H1 (cell line): ENCODE results near the gene DENND4B. TPM values are rescaled to one million over a fixed set of nuclear protein-coding genes. Genes with fewer than 3 reads are reported as not detected.
A peak's percentile ranks its signal among the peaks of the same experiment; 100 is the strongest.

Source experiments
- CTCF ChIA-PET: fragments of 300-600 bp; sonication (Branson Sonifier 250); formaldehyde crosslinking; loops from one replicate; lab custom pipeline; 2021; ENCODE audit not compliant: partially characterized antibody; lab: Charles Lee
- POLR2A ChIA-PET: fragments of 300-600 bp; sonication (Branson Sonifier 250); formaldehyde crosslinking; loops from one replicate; lab custom pipeline; 2021; ENCODE audit warnings: inconsistent platforms; ENCODE audit not compliant: partially characterized antibody; lab: Charles Lee
- DNase-seq, 2 experiments: peaks; one replicate each; pipeline versions ENCODE4 v3.0.0 to v3.0.0-alpha.2; 2010 to 2022; ENCODE audit warnings: low spot score in 2 of 2, low read depth in 1 of 2, mixed read lengths in 1 of 2
- FAIRE-seq: peaks from 2 replicates; lab custom pipeline; 2011; peaks lifted over from hg19 to GRCh38; lab: Jason Lieb, UNC
- H2AFZ ChIP-seq: 2 replicates; pipeline ENCODE4 v1.8.1; 2012; ENCODE audit warnings: low read length, inconsistent platforms
- H2AK5ac ChIP-seq: 2 replicates; pipeline ENCODE4 v1.6.1; 2013; ENCODE audit warnings: low read depth, low read length
- H2BK120ac ChIP-seq: replicated peaks from 2 replicates; pipeline ENCODE3; 2013; ENCODE audit warnings: low read depth, low read length, inconsistent platforms
- H2BK12ac ChIP-seq: 2 replicates; pipeline ENCODE4 v1.6.1; 2013; ENCODE audit warnings: low read depth, low read length
- H2BK15ac ChIP-seq: 2 replicates; pipeline ENCODE4 v1.6.1; 2013; ENCODE audit warnings: low read length
- H2BK20ac ChIP-seq: 2 replicates; pipeline ENCODE4 v1.6.1; 2013; ENCODE audit warnings: low read length
- H2BK5ac ChIP-seq: 2 replicates; pipeline ENCODE4 v1.6.1; 2013; ENCODE audit warnings: low read depth, low read length
- H3K14ac ChIP-seq: 2 replicates; pipeline ENCODE4 v1.6.1; 2013; ENCODE audit warnings: inconsistent platforms; ENCODE audit not compliant: insufficient read length
- H3K18ac ChIP-seq: 2 replicates; pipeline ENCODE4 v1.6.1; 2013; ENCODE audit warnings: low read length; ENCODE audit errors: extremely low read depth
- H3K23ac ChIP-seq: 2 replicates; pipeline ENCODE4 v1.6.1; 2013; ENCODE audit warnings: inconsistent platforms; ENCODE audit not compliant: insufficient read length
- H3K23me2 ChIP-seq: 2 replicates; pipeline ENCODE4 v1.6.1; 2013; ENCODE audit warnings: low read depth, low read length
- H3K27ac ChIP-seq: 2 replicates; pipeline ENCODE4 v1.6.1; 2011; ENCODE audit warnings: low read depth, low read length, inconsistent platforms
- H3K27me3 ChIP-seq, 4 experiments: replicated peaks in 1 of 4; 1 replicate in 1 of 4; 2 replicates in 3 of 4; pipeline versions ENCODE4 v1.6.1 to v1.8.1; 2011 to 2013; ENCODE audit warnings: low read length in 3 of 4, mild to moderate bottlenecking in 3 of 4, inconsistent platforms in 2 of 4, mixed read lengths in 2 of 4, moderate library complexity in 1 of 4; ENCODE audit not compliant: control insufficient read depth in 3 of 4, insufficient read depth in 3 of 4; ENCODE audit errors: extremely low read depth in 1 of 4
- H3K36me3 ChIP-seq, 4 experiments: 2 replicates each; pipeline versions ENCODE4 v1.6.1 to v1.8.1; 2011 to 2013; ENCODE audit warnings: mild to moderate bottlenecking in 4 of 4, low read length in 3 of 4, moderate library complexity in 2 of 4, control low read depth in 1 of 4, inconsistent platforms in 1 of 4; ENCODE audit not compliant: insufficient read depth in 4 of 4, control insufficient read depth in 2 of 4
- H3K4ac ChIP-seq: replicated peaks from 2 replicates; pipeline ENCODE3; 2013; ENCODE audit warnings: low read length, low read depth, mixed read lengths, inconsistent platforms; ENCODE audit not compliant: insufficient read length
- H3K4me1 ChIP-seq, 4 experiments: replicated peaks in 1 of 4; 1 replicate in 1 of 4; 2 replicates in 3 of 4; pipeline versions ENCODE4 v1.6.1 to v1.8.1; 2011 to 2013; ENCODE audit warnings: low read length in 3 of 4, inconsistent platforms in 2 of 4, mixed read lengths in 1 of 4; ENCODE audit not compliant: insufficient read depth in 4 of 4, control insufficient read depth in 3 of 4
- H3K4me2 ChIP-seq, 2 experiments: 2 replicates each; pipeline versions ENCODE4 v1.6.1 to v1.8.1; 2011 to 2013; ENCODE audit warnings: low read depth in 2 of 2, low read length in 2 of 2, control low read depth in 1 of 2, inconsistent platforms in 1 of 2, mild to moderate bottlenecking in 1 of 2; ENCODE audit not compliant: insufficient read depth in 1 of 2
- H3K4me3 ChIP-seq, 4 experiments: fragments of 200-600, 300-600 bp in 1 of 4; sonication (generic), shearing (Covaris generic), sonication (Bioruptor Twin) in 1 of 4; 2 replicates each; pipeline versions ENCODE4 v1.5.1 to v1.8.1; 2011 to 2016; ENCODE audit warnings: low read length in 4 of 4, low read depth in 3 of 4, control low read depth in 2 of 4, inconsistent platforms in 2 of 4, mild to moderate bottlenecking in 2 of 4, mixed read lengths in 1 of 4, moderate library complexity in 1 of 4; ENCODE audit not compliant: insufficient read depth in 2 of 4; ENCODE audit errors: extremely low read depth in 1 of 4
- H3K56ac ChIP-seq: replicated peaks from 2 replicates; pipeline ENCODE3; 2013; ENCODE audit warnings: low read depth, mild to moderate bottlenecking, mixed read lengths, low read length, inconsistent platforms; ENCODE audit not compliant: insufficient read length
- H3K79me1 ChIP-seq: 2 replicates; pipeline ENCODE4 v1.6.1; 2013; ENCODE audit warnings: low read depth, low read length, control low read depth
- H3K79me2 ChIP-seq, 2 experiments: 2 replicates each; pipeline versions ENCODE4 v1.6.1 to v1.8.1; 2012 to 2013; ENCODE audit warnings: low read length in 2 of 2, mild to moderate bottlenecking in 2 of 2, inconsistent platforms in 1 of 2; ENCODE audit not compliant: insufficient read depth in 2 of 2, control insufficient read depth in 1 of 2
- H3K9ac ChIP-seq, 4 experiments: replicated peaks in 1 of 4; 1 replicate in 1 of 4; 2 replicates in 3 of 4; pipeline versions ENCODE4 v1.6.1 to v1.8.1; 2011 to 2013; ENCODE audit warnings: low read depth in 3 of 4, low read length in 3 of 4, control low read depth in 2 of 4, mild to moderate bottlenecking in 2 of 4, moderate library complexity in 2 of 4, inconsistent platforms in 1 of 4; ENCODE audit errors: extremely low read depth in 1 of 4
- H3K9me3 ChIP-seq, 2 experiments: 2 replicates each; pipeline versions ENCODE4 v1.6.1 to v1.8.1; 2012 to 2013; ENCODE audit warnings: mild to moderate bottlenecking in 2 of 2, moderate library complexity in 2 of 2, control low read depth in 1 of 2, inconsistent platforms in 1 of 2, low read depth in 1 of 2, low read length in 1 of 2, mixed read lengths in 1 of 2; ENCODE audit not compliant: insufficient read depth in 2 of 2
- H4K20me1 ChIP-seq, 2 experiments: replicated peaks in 1 of 2; 2 replicates each; pipeline versions ENCODE3 to v1.8.1; 2011 to 2013; ENCODE audit warnings: inconsistent platforms in 2 of 2, low read length in 2 of 2, mild to moderate bottlenecking in 1 of 2; ENCODE audit not compliant: insufficient read depth in 2 of 2, control insufficient read depth in 1 of 2
- H4K5ac ChIP-seq: 2 replicates; pipeline ENCODE4 v1.6.1; 2013; ENCODE audit warnings: low read length, low read depth, mixed read lengths, inconsistent platforms; ENCODE audit not compliant: insufficient read length
- H4K8ac ChIP-seq: 2 replicates; pipeline ENCODE4 v1.8.0; 2013; ENCODE audit warnings: mild to moderate bottlenecking, moderate library complexity, low read length, inconsistent platforms; ENCODE audit not compliant: insufficient read depth; ENCODE audit errors: extremely low read depth
- H4K91ac ChIP-seq: replicated peaks from 2 replicates; pipeline ENCODE3; 2013; ENCODE audit warnings: low read length, mixed read lengths, inconsistent platforms; ENCODE audit not compliant: insufficient read length
- CHD2 ChIP-seq: IDR thresholded peaks from 2 replicates; pipeline ENCODE4 v1.6.1; 2012; ENCODE audit warnings: low read length, improper control_type of control experiment
- HDAC2 ChIP-seq, 2 experiments: fragments of 300-600 bp in 1 of 2; sonication (generic) in 1 of 2; IDR thresholded peaks; 2 replicates each; pipeline ENCODE4 v1.6.1; 2011 to 2012; ENCODE audit warnings: low read depth in 2 of 2, low read length in 2 of 2, mild to moderate bottlenecking in 2 of 2, moderate library complexity in 2 of 2, borderline replicate concordance in 1 of 2, inconsistent platforms in 1 of 2
- POLR2AphosphoS5 ChIP-seq: IDR thresholded peaks from 2 replicates; pipeline ENCODE4 v1.6.1; 2011; ENCODE audit warnings: low read depth, low read length
- SIN3A ChIP-seq, 2 experiments: IDR thresholded peaks in 1 of 2; conservative IDR thresholded peaks in 1 of 2; 2 replicates each; pipeline ENCODE4 v1.6.1; 2011 to 2012; ENCODE audit warnings: low read length in 2 of 2, improper control_type of control experiment in 1 of 2, low read depth in 1 of 2, mild to moderate bottlenecking in 1 of 2
- SP1 ChIP-seq: IDR thresholded peaks from 2 replicates; pipeline ENCODE4 v1.6.1; 2011; ENCODE audit warnings: low read depth, low read length
- TAF7 ChIP-seq: optimal IDR thresholded peaks from 2 replicates; pipeline ENCODE3; 2011; ENCODE audit warnings: low read depth, mild to moderate bottlenecking, inconsistent platforms, low read length, moderate library complexity, borderline replicate concordance
- TBP ChIP-seq: IDR thresholded peaks from 2 replicates; pipeline ENCODE4 v1.6.1; 2011; ENCODE audit warnings: low read depth, low read length, improper control_type of control experiment
- WGBS, 2 experiments: shearing (Covaris generic) in 1 of 2; methylation state at CpG; one replicate each; pipeline versions ENCODE4 v1.1.6 to v1.1.7; 2013 to 2015; ENCODE audit warnings: low lambda C conversion rate in 2 of 2, mixed read lengths in 2 of 2, inconsistent platforms in 1 of 2, low coverage in 1 of 2, missing lambda C conversion rate in 1 of 2; ENCODE audit not compliant: insufficient replicate concordance in 2 of 2, insufficient coverage in 1 of 2, insufficient read length in 1 of 2; ENCODE audit errors: extremely low coverage in 1 of 2, missing lambda C conversion rate in 1 of 2; 5-methylcytosine and 5-hydroxymethylcytosine counted together
- polyA plus RNA-seq, 7 experiments: library from polyadenylated mRNA; depleted of rRNA in 3 of 7; stranded (reverse) in 5 of 7; unstranded in 2 of 7; fragments of >200 nt in 5 of 7; fragments of 200-250 nt in 2 of 7; gene quantifications; 1 replicate in 5 of 7; 2 replicates in 1 of 7; 4 replicates in 1 of 7; pipeline versions ENCODE4 v1.2.1 to v1.2.3, GENCODE V29; 2011 to 2013; ENCODE audit warnings: missing spikeins in 2 of 7, mixed read lengths in 2 of 7
- total RNA-seq: library from RNA; stranded (reverse); fragmentation: NEBNext Ultra II Directional; extraction: Animal tissue kit (Norgen Biotek cat#: 25700); gene quantifications from 2 replicates; pipeline ENCODE4 v1.2.1, GENCODE V29; 2021
- TF ChIP-seq, protein P1 (sequence below): IDR thresholded peaks from 2 replicates; pipeline ENCODE4 v1.6.1; 2012; ENCODE audit warnings: low read length, inconsistent platforms

DENND4B gene
- total and polyA plus RNA-seq, 2 of the 8 experiments (the other 6 are each of a cell fraction or from before 2014, with no cell fraction given), result 45.6 to 61.1 TPM

DNA sequence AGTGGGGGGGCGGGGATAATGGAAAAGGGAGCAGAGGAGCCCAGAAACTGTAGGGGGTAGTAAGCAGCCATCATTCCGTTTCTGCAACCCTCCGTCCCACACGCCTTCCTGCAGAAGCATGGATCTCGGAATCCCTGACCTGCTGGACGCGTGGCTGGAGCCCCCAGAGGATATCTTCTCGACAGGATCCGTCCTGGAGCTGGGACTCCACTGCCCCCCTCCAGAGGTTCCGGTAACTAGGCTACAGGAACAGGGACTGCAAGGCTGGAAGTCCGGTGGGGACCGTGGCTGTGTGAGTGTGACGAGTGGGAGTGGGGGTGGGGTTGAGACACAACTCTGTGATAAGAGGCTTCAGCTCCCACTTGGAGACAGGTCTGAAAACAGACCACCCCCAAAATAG lies 21.9 kb upstream of the DENND4B start:
- Histone ChIP-seq H3K79me2 (peaks cover 0 to 20% of the 10 kb centered on the region in 2 experiments; a peak in 2 of 4 replicates), H2BK5ac (peak overlapping the region; percentile 21), H3K9ac (peak overlapping the region; percentile 39 to 84 (median 73)), H4K20me1 (no peaks in the 10 kb centered on the region), H2BK20ac (no peak overlapping the region), H3K56ac (no peak overlapping the region), H2AK5ac (no peak overlapping the region), H3K23ac (no peak overlapping the region), H2BK15ac (peak overlapping the region; percentile 53; the same call in 1 of the 2 replicates), H3K18ac (peak overlapping the region; percentile 36), H4K5ac (peak overlapping the region; percentile 37), H3K4me2 (peak overlapping the region; percentile 69 to 91), H3K4me1 (peaks cover 0 to 12% (median 5%) of the 10 kb centered on the region in 4 experiments; a peak in 5 of 7 replicates), H2BK120ac (no peak overlapping the region), H3K23me2 (peaks cover 16% of the 10 kb centered on the region), H4K91ac (peak overlapping the region; percentile 63), H3K27me3 (no peaks in the 10 kb centered on the region), H3K79me1 (no peaks in the 10 kb centered on the region; the same call in 1 of the 2 replicates), H3K14ac (no peak overlapping the region), H3K27ac (peak overlapping the region; percentile 61), H2BK12ac (no peak overlapping the region), H2AFZ (no peak overlapping the region), H3K4ac (peak overlapping the region; percentile 50), H4K8ac (peak overlapping the region; percentile 92; the same call in 1 of the 2 replicates), H3K9me3 (no peaks in the 10 kb centered on the region), H3K36me3 (peaks cover 0 to 10% (median under 1%) of the 10 kb centered on the region in 4 experiments; a peak in 2 of 8 replicates), H3K4me3 (peak overlapping the region; percentile 51 to 77 (median 66))
- no peak for FAIRE-seq
- CTCF ChIA-PET, result interaction anchor here (1.7 to 4.5 kb wide), 2 partner anchors 10 to 22 kb away, joined by 4 to 29 read pairs; partner anchors contain the start of gene JTB
- DNase-seq, result no peak
- POLR2A ChIA-PET, result interaction anchor here (0.6 to 15.7 kb wide), 9 partner anchors 8 to 453 kb away, joined by 3 to 454 read pairs (median 47); partner anchors contain the start of genes CRTC2, DENND4B, GATAD2B and JTB
- 48% methylated on average over 11 of the region's 13 CpGs; no CpG with 5 or more reads in 1 of the 2 experiments for WGBS, 2 experiments
- TF ChIP-seq, protein P1, sequence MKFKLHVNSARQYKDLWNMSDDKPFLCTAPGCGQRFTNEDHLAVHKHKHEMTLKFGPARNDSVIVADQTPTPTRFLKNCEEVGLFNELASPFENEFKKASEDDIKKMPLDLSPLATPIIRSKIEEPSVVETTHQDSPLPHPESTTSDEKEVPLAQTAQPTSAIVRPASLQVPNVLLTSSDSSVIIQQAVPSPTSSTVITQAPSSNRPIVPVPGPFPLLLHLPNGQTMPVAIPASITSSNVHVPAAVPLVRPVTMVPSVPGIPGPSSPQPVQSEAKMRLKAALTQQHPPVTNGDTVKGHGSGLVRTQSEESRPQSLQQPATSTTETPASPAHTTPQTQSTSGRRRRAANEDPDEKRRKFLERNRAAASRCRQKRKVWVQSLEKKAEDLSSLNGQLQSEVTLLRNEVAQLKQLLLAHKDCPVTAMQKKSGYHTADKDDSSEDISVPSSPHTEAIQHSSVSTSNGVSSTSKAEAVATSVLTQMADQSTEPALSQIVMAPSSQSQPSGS, result no peak
- no peak for TF ChIP-seq TBP
- TF ChIP-seq TAF7, result no peak
- no peak for TF ChIP-seq SP1
- no peak for TF ChIP-seq CHD2
- TF ChIP-seq HDAC2 (IDR thresholded peaks at IDR 0.05; ENCODE audit: borderline replicate concordance in 1 of 2, low read depth in 2 of 2, low read length in 2 of 2), result no peak
- TF ChIP-seq SIN3A (conservative IDR thresholded peaks at IDR 0.05 in 1 of 2, IDR thresholded peaks at IDR 0.05 in 1 of 2; ENCODE audit: low read depth in 1 of 2, low read length in 2 of 2), result 0 out of 4 replicates have a peak, but pooled peaks of 1 of the 2 experiments have one; percentile 37
- TF ChIP-seq POLR2AphosphoS5, result no peak
